ENCODE measurements around the gene WWOX. TPM values are rescaled to one million over a fixed set of nuclear protein-coding genes. Genes with fewer than 3 reads are reported as not detected.
A peak's percentile ranks its signal among the peaks of the same experiment; 100 is the strongest.

Gene WWOX
- total and polyA plus RNA-seq, 2 of the 13 experiments (the other 11 are each of a cell fraction or from before 2014, with no cell fraction given), result 9.1 to 37.4 TPM

- peak; percentile 76; the same call in 1 of the 2 replicates for TF ChIP-seq ZFP90 (CRISPR knock-in tag; IDR thresholded peaks at IDR 0.05; ENCODE audit: borderline replicate concordance)
- 0 out of 2 replicates have a peak, but pooled peaks have one; percentile 3 for TF ChIP-seq ZBTB7B (CRISPR knock-in tag; IDR thresholded peaks at IDR 0.05)
- TF ChIP-seq, protein P1, sequence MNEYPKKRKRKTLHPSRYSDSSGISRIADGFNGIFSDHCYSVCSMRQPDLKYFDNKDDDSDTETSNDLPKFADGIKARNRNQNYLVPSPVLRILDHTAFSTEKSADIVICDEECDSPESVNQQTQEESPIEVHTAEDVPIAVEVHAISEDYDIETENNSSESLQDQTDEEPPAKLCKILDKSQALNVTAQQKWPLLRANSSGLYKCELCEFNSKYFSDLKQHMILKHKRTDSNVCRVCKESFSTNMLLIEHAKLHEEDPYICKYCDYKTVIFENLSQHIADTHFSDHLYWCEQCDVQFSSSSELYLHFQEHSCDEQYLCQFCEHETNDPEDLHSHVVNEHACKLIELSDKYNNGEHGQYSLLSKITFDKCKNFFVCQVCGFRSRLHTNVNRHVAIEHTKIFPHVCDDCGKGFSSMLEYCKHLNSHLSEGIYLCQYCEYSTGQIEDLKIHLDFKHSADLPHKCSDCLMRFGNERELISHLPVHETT (CRISPR knock-in tag; conservative IDR thresholded peaks at IDR 0.05), result no peak
- TF ChIP-seq, protein P2, sequence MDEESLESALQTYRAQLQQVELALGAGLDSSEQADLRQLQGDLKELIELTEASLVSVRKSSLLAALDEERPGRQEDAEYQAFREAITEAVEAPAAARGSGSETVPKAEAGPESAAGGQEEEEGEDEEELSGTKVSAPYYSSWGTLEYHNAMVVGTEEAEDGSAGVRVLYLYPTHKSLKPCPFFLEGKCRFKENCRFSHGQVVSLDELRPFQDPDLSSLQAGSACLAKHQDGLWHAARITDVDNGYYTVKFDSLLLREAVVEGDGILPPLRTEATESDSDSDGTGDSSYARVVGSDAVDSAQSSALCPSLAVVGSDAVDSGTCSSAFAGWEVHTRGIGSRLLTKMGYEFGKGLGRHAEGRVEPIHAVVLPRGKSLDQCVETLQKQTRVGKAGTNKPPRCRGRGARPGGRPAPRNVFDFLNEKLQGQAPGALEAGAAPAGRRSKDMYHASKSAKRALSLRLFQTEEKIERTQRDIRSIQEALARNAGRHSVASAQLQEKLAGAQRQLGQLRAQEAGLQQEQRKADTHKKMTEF (CRISPR knock-in tag; IDR thresholded peaks at IDR 0.05), result 0 out of 2 replicates have a peak, but pooled peaks have one; percentile 15
- no peak for TF ChIP-seq ZNF367 (CRISPR knock-in tag; IDR thresholded peaks at IDR 0.05; ENCODE audit: borderline replicate concordance)
- no peak for TF ChIP-seq ZFYVE20 (CRISPR knock-in tag; IDR thresholded peaks at IDR 0.05; ENCODE audit: borderline replicate concordance, low read depth)
- TF ChIP-seq, protein P3, sequence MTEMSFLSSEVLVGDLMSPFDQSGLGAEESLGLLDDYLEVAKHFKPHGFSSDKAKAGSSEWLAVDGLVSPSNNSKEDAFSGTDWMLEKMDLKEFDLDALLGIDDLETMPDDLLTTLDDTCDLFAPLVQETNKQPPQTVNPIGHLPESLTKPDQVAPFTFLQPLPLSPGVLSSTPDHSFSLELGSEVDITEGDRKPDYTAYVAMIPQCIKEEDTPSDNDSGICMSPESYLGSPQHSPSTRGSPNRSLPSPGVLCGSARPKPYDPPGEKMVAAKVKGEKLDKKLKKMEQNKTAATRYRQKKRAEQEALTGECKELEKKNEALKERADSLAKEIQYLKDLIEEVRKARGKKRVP (CRISPR knock-in tag; IDR thresholded peaks at IDR 0.05), result no peak
These were observed 362.2 kb downstream of the WWOX start (continued) for GRCh38 chr16:78461496-78462287.
